GM23248 (cell line): ENCODE measurements around the gene RFX2.

ENCODE experiments used
- EZH2 ChIP-seq: fragments of 200-600 bp; sonication (generic); IDR thresholded peaks from 2 replicates; pipeline ENCODE4 v1.6.1; 2018; ENCODE audit warnings: antibody characterized with exemption, mild to moderate bottlenecking; ENCODE audit not compliant: insufficient read depth, poor library complexity, severe bottlenecking
- EZH2phosphoT487 ChIP-seq: fragments of 200-600 bp; sonication (generic); IDR thresholded peaks from 2 replicates; pipeline ENCODE4 v1.6.1; 2018; ENCODE audit warnings: antibody characterized with exemption, moderate library complexity, mild to moderate bottlenecking, low read depth; ENCODE audit not compliant: insufficient read depth

DNA sequence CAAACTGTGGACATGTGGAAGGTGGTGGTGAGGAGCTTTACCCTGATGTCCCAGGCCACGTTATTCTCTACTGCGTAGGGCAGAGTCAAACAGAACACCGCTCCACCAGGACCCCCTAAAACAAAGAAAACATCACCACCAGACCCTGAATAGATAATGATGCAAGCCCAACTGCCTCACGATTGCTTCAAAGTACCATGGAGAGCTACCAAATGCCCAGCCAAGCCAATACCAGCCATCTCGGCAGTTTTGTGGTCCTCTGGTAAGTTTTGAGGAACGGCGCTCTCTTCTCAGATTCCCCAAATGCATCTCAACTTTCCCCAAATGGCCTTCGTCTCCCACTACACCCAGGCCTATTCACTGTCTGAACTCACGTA is 138.0 kb downstream of the RFX2 start:
- TF ChIP-seq EZH2 (no peak), EZH2phosphoT487 (no peak)
